HEK293T (cell line): ENCODE data around the gene TEX29.

Source experiments
- ARNT ChIP-seq: fragments of 450-650 bp; IDR thresholded peaks from 2 replicates; pipeline ENCODE4 v1.6.1; 2017; ENCODE audit warnings: mild to moderate bottlenecking
- BHLHE40 ChIP-seq: fragments of 450-650 bp; IDR thresholded peaks from 2 replicates; pipeline ENCODE4 v1.6.1; 2016; ENCODE audit warnings: mild to moderate bottlenecking, moderate library complexity, borderline replicate concordance
- FOXK2 ChIP-seq: fragments of 450-650 bp; IDR thresholded peaks from 2 replicates; pipeline ENCODE4 v1.6.1; 2016; ENCODE audit warnings: mild to moderate bottlenecking
- FOXM1 ChIP-seq: fragments of 450-650 bp; IDR thresholded peaks from 2 replicates; pipeline ENCODE4 v1.6.1; 2017; ENCODE audit warnings: mild to moderate bottlenecking, borderline replicate concordance
- LEF1 ChIP-seq: fragments of 450-650 bp; IDR thresholded peaks from 2 replicates; pipeline ENCODE4 v1.6.1; 2017; ENCODE audit warnings: mild to moderate bottlenecking, borderline replicate concordance
- NFRKB ChIP-seq: fragments of 450-650 bp; IDR thresholded peaks from 2 replicates; pipeline ENCODE4 v1.6.1; 2016; ENCODE audit warnings: mild to moderate bottlenecking, moderate library complexity
- SP1 ChIP-seq: fragments of 450-650 bp; IDR thresholded peaks from 2 replicates; pipeline ENCODE4 v1.6.1; 2017
- SUZ12 ChIP-seq: fragments of 450-650 bp; IDR thresholded peaks from 2 replicates; pipeline ENCODE4 v1.6.1; 2016; ENCODE audit warnings: mild to moderate bottlenecking
- TARDBP ChIP-seq: fragments of 450-650 bp; IDR thresholded peaks from 2 replicates; pipeline ENCODE4 v1.6.1; 2016
- ZNF384 ChIP-seq: fragments of 450-650 bp; IDR thresholded peaks from 2 replicates; pipeline ENCODE4 v1.6.1; 2016
- TF ChIP-seq, protein P1 (sequence below): fragments of 450-650 bp; IDR thresholded peaks from 2 replicates; pipeline ENCODE4 v1.6.1; 2016

DNA sequence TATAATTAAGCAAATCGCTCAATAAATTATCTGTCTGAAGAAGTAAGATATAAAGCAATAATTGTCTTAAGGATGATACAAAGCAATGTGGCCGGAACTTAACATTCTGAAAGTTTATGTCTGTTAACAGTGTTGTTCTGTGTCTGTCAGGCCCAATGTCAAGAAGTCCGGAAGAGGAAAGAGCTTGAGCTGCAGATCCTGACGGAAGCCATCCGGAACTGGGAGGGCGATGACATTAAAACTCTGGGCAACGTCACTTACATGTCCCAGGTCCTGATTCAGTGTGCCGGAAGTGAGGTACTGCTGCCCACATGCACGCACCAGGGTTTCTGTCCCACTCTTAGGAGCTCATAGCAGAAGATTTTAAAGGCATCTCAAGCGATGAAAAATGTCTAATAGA, 45.1 kb upstream of the TEX29 start:
- TF ChIP-seq SUZ12 (no peak), FOXK2 (no peak), ZNF384 (no peak), NFRKB (no peak), BHLHE40 (no peak), LEF1 (no peak), ARNT (no peak), FOXM1 (no peak), SP1 (no peak), TARDBP (no peak)
- TF ChIP-seq, protein P1, sequence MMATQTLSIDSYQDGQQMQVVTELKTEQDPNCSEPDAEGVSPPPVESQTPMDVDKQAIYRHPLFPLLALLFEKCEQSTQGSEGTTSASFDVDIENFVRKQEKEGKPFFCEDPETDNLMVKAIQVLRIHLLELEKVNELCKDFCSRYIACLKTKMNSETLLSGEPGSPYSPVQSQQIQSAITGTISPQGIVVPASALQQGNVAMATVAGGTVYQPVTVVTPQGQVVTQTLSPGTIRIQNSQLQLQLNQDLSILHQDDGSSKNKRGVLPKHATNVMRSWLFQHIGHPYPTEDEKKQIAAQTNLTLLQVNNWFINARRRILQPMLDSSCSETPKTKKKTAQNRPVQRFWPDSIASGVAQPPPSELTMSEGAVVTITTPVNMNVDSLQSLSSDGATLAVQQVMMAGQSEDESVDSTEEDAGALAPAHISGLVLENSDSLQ, result no peak
